Mammary epithelial cell (primary cell): ENCODE data around the gene RHBDL1.

ENCODE experiments used
- EZH2 ChIP-seq: IDR thresholded peaks from 2 replicates; pipeline ENCODE4 v1.6.1; 2012; ENCODE audit warnings: low read length, inconsistent platforms, borderline replicate concordance
- TF ChIP-seq, protein P1 (sequence below), 2 donors: IDR thresholded peaks in 1 of 2; conservative IDR thresholded peaks in 1 of 2; 2 replicates each; pipeline ENCODE4 v1.5.1; 2011 to 2012; ENCODE audit warnings: inconsistent platforms in 2 of 2, low read length in 2 of 2, mild to moderate bottlenecking in 2 of 2, control low read depth in 1 of 2, low read depth in 1 of 2; ENCODE audit not compliant: insufficient read depth in 1 of 2; ENCODE audit errors: extremely low read depth in 1 of 2

DNA sequence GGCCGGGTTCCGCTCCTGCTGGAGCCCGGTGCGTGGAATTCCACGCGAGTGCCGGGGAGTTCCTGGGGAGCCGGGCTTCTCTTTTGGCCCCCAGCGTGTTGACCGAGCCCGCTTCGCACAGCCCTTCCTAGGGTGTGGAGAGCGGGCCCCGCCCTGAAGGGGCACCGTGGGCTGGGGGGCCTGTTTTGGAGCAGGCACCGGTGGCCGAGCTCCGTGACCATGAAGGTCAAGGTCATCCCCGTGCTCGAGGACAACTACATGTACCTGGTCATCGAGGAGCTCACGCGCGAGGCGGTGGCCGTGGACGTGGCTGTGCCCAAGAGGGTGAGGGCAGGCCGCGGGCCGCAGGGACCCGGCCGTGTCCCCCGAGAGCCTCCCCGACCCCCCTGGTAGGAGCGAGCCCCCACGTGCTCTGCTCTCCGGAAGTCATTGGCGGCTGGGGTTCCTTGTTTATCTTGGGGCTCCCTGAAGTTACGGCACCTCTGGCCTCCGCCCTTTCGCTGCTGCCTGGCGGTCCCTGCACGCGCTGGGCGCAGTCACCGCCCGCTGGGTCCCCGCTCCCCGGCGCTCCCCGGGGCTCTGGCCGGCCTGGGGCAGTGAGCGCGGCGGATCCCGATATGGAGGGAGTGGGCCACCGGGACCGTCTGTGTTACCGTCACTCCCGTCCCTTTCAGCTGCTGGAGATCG, 52.0 kb downstream of the RHBDL1 start:
- no peak for TF ChIP-seq EZH2
- TF ChIP-seq, protein P1, sequence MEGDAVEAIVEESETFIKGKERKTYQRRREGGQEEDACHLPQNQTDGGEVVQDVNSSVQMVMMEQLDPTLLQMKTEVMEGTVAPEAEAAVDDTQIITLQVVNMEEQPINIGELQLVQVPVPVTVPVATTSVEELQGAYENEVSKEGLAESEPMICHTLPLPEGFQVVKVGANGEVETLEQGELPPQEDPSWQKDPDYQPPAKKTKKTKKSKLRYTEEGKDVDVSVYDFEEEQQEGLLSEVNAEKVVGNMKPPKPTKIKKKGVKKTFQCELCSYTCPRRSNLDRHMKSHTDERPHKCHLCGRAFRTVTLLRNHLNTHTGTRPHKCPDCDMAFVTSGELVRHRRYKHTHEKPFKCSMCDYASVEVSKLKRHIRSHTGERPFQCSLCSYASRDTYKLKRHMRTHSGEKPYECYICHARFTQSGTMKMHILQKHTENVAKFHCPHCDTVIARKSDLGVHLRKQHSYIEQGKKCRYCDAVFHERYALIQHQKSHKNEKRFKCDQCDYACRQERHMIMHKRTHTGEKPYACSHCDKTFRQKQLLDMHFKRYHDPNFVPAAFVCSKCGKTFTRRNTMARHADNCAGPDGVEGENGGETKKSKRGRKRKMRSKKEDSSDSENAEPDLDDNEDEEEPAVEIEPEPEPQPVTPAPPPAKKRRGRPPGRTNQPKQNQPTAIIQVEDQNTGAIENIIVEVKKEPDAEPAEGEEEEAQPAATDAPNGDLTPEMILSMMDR (conservative IDR thresholded peaks at IDR 0.05 in 1 of 2, IDR thresholded peaks at IDR 0.05 in 1 of 2; ENCODE audit: extremely low read depth in 1 of 2, insufficient read depth in 1 of 2, low read depth in 1 of 2, low read length in 2 of 2), result no peak
